Caco-2 (cell line): ENCODE results near the gene RAC3. TPM values are rescaled to one million over a fixed set of nuclear protein-coding genes. Genes with fewer than 3 reads are reported as not detected.

Experiments
- BruUV-seq: library from RNA; stranded (reverse); fragments of 400-500 nt; replicated peaks from 2 replicates; lab custom pipeline; 2021; lab: Mats Ljungman, UMichigan
- CTCF ChIA-PET: fragments of 300-600 bp; sonication (Branson Sonifier 250); formaldehyde crosslinking; loops from one replicate; lab custom pipeline; 2022; ENCODE audit warnings: antibody characterized with exemption; lab: Charles Lee
- POLR2A ChIA-PET: fragments of 300-600 bp; sonication (Branson Sonifier 250); formaldehyde crosslinking; loops from one replicate; lab custom pipeline; 2022; ENCODE audit warnings: antibody characterized with exemption; lab: Charles Lee
- DNase-seq, 2 experiments: peaks; one replicate each; pipeline versions ENCODE4 v3.0.0 to v3.0.0-alpha.2; 2020 to 2022
- H3K27me3 ChIP-seq: replicated peaks from 2 replicates; pipeline ENCODE4 v1.6.0; 2011; ENCODE audit warnings: low read length; ENCODE audit not compliant: control insufficient read depth, insufficient read depth
- H3K36me3 ChIP-seq: 2 replicates; pipeline ENCODE4 v1.5.1; 2011; ENCODE audit warnings: low read length; ENCODE audit not compliant: control insufficient read depth, insufficient read depth
- H3K4me1 ChIP-seq: fragments of 250-450 bp; sonication (Bioruptor Pico); 2 replicates; pipeline ENCODE4 v1.5.1; 2020; ENCODE audit warnings: mild to moderate bottlenecking
- H3K4me3 ChIP-seq: 2 replicates; pipeline ENCODE4 v1.5.1; 2011; ENCODE audit warnings: low read depth, mild to moderate bottlenecking, control low read depth, low read length
- H3K9me3 ChIP-seq: fragments of 250-450 bp; sonication (Bioruptor Pico); 2 replicates; pipeline ENCODE4 v1.5.1; 2020; ENCODE audit warnings: mild to moderate bottlenecking, moderate library complexity
- H3K27ac Mint-ChIP-seq: one replicate; pipeline ENCODE4 v1.8.0; 2022; ENCODE audit warnings: mixed read lengths; ENCODE audit not compliant: unreplicated experiment
- H3K27me3 Mint-ChIP-seq: one replicate; pipeline ENCODE4 v1.8.0; 2022; ENCODE audit warnings: mixed read lengths; ENCODE audit not compliant: insufficient read depth, unreplicated experiment
- H3K36me3 Mint-ChIP-seq: one replicate; pipeline ENCODE4 v1.8.0; 2022; ENCODE audit warnings: mild to moderate bottlenecking, mixed read lengths; ENCODE audit not compliant: insufficient read depth, unreplicated experiment
- H3K4me1 Mint-ChIP-seq: one replicate; pipeline ENCODE4 v1.8.0; 2022; ENCODE audit warnings: low read depth, mixed read lengths; ENCODE audit not compliant: unreplicated experiment
- H3K4me3 Mint-ChIP-seq: one replicate; pipeline ENCODE4 v1.8.0; 2022; ENCODE audit warnings: mild to moderate bottlenecking, moderate library complexity, mixed read lengths; ENCODE audit not compliant: unreplicated experiment
- H3K9me3 Mint-ChIP-seq: one replicate; pipeline ENCODE4 v1.8.0; 2022; ENCODE audit warnings: mixed read lengths; ENCODE audit not compliant: unreplicated experiment
- intact Hi-C: fragments of 100-400 bp; cut with micrococcal nuclease; formaldehyde crosslinking; loops from one replicate; pipeline ENCODE4 v1.10.0; 2022; ENCODE audit not compliant: unreplicated experiment
- total RNA-seq: library from RNA; stranded (reverse); gene quantifications from 2 replicates; pipeline ENCODE4 v1.2.3, GENCODE V29; 2022
- TF ChIP-seq, protein P1 (sequence below), 2 experiments: fragments of 200-600 bp in 1 of 2; IDR thresholded peaks; 1 replicate in 1 of 2; 2 replicates in 1 of 2; pipeline versions ENCODE4 v1.5.1 to v1.8.0; 2011 to 2022; ENCODE audit warnings: antibody characterized with exemption in 1 of 2, control low read depth in 1 of 2, inconsistent platforms in 1 of 2, low read depth in 1 of 2, low read length in 1 of 2, mild to moderate bottlenecking in 1 of 2, moderate library complexity in 1 of 2; ENCODE audit not compliant: insufficient read depth in 1 of 2, severe bottlenecking in 1 of 2, unreplicated experiment in 1 of 2

RAC3 gene
- total RNA-seq, 1 experiment from 2014 or later = 94.5 TPM

DNA sequence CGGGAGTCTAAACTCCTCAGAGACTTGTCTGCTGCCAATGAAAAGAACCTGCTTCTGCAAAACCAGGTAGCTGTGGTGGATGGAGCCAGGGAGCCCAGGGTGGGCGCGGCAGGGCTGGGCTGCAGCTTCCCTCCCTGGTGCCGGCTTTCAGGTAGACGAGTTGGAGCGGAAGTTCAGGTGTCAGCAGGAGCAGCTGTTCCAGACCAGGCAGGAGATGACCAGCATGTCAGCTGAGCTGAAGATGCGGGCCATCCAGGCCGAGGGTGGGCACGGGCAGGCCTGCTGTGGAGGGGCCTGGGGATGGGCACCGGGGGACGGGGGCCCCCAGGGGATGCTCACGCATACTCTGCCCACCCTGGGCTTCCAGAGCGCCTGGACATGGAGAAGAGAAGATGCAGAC is 3.2 kb upstream of the RAC3 start:
- H3K4me3 Mint-ChIP-seq = no peak overlapping the region
- H3K27ac Mint-ChIP-seq = no peak overlapping the region
- H3K36me3 ChIP-seq = peaks cover 2% of the 10 kb centered on the region; the same call in 1 of the 2 replicates
- intact Hi-C loops = no loop called here
- ChIA-PET POLR2A (interaction anchor here (0.6 kb wide), 1 partner anchor 105 kb away, joined by 11 read pairs; no protein-coding TSS in a partner anchor), CTCF (no interaction called here)
- peaks cover 22% of the 10 kb centered on the region for H3K4me1 ChIP-seq
- no peaks in the 10 kb centered on the region for H3K9me3 ChIP-seq
- no TSS peak for BruUV-seq
- H3K27me3 Mint-ChIP-seq = no peaks in the 10 kb centered on the region
- no peak overlapping the region for H3K4me3 ChIP-seq
- H3K9me3 Mint-ChIP-seq = no peaks in the 10 kb centered on the region
- H3K4me1 Mint-ChIP-seq = peaks cover 12% of the 10 kb centered on the region
- TF ChIP-seq, protein P1, sequence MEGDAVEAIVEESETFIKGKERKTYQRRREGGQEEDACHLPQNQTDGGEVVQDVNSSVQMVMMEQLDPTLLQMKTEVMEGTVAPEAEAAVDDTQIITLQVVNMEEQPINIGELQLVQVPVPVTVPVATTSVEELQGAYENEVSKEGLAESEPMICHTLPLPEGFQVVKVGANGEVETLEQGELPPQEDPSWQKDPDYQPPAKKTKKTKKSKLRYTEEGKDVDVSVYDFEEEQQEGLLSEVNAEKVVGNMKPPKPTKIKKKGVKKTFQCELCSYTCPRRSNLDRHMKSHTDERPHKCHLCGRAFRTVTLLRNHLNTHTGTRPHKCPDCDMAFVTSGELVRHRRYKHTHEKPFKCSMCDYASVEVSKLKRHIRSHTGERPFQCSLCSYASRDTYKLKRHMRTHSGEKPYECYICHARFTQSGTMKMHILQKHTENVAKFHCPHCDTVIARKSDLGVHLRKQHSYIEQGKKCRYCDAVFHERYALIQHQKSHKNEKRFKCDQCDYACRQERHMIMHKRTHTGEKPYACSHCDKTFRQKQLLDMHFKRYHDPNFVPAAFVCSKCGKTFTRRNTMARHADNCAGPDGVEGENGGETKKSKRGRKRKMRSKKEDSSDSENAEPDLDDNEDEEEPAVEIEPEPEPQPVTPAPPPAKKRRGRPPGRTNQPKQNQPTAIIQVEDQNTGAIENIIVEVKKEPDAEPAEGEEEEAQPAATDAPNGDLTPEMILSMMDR (IDR thresholded peaks at IDR 0.05; ENCODE audit: insufficient read depth in 1 of 2, low read depth in 1 of 2, low read length in 1 of 2, severe bottlenecking in 1 of 2, unreplicated experiment in 1 of 2) = no peak
- H3K27me3 ChIP-seq = no peaks in the 10 kb centered on the region
- H3K36me3 Mint-ChIP-seq = peaks cover 41% of the 10 kb centered on the region
- DNase-seq = no peak

DNA sequence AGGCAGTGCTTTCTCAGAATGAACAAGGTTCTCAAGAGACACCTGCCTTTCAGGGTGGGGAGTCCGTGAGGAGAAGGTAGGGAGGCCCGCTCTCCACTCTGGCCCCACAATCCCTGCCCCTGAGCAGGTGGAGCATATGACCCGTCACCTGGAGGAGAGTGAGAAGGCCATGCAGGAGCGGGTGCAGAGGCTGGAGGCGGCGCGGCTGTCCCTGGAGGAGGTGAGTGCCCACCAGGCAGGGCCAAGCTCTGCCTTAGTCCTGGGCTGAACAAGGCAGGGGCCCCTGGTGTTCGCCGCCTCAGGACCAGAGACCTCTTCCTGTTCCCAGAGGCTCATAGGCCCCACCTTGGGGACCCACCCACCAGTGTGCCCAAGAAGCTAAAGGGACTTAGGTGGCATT is 2.5 kb upstream of the RAC3 start:
- no peaks in the 10 kb centered on the region for H3K9me3 ChIP-seq
- Mint-ChIP-seq H3K9me3 (no peaks in the 10 kb centered on the region), H3K4me1 (peaks cover 12% of the 10 kb centered on the region), H3K4me3 (peak overlapping the region; percentile 85), H3K27me3 (no peaks in the 10 kb centered on the region), H3K27ac (no peak overlapping the region), H3K36me3 (peaks cover 40% of the 10 kb centered on the region)
- no TSS peak for BruUV-seq
- CTCF ChIA-PET = no interaction called here
- peaks cover 21% of the 10 kb centered on the region for H3K4me1 ChIP-seq
- H3K4me3 ChIP-seq = no peak overlapping the region
- TF ChIP-seq, protein P1 (IDR thresholded peaks at IDR 0.05; ENCODE audit: insufficient read depth in 1 of 2, low read depth in 1 of 2, low read length in 1 of 2, severe bottlenecking in 1 of 2, unreplicated experiment in 1 of 2) = no peak
- no peaks in the 10 kb centered on the region for H3K27me3 ChIP-seq
- POLR2A ChIA-PET = no interaction called here
- intact Hi-C loops = no loop called here
- DNase-seq = no peak
- H3K36me3 ChIP-seq = peaks cover 2% of the 10 kb centered on the region; the same call in 1 of the 2 replicates

DNA sequence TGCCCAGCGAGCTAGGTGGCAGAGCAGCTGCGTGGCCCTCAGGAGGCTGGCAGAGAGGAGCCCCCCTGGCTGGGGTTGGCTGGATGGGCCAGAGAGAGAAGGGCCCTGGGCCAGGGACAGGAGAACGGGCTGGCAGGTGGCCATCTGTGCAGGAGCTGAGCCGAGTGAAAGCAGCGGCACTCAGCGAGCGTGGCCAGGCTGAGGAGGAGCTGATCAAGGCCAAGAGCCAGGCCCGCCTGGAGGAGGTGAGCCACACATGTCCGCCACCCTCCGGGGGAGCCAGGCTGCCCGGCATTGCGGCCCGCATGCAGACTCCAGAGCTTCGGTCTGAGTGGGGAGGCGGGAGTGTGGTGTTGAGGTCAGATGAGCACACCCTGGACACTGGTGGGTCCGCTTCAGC is 2.1 kb upstream of the RAC3 start:
- Histone ChIP-seq H3K36me3 (peaks cover 2% of the 10 kb centered on the region; the same call in 1 of the 2 replicates), H3K27me3 (no peaks in the 10 kb centered on the region), H3K4me1 (peaks cover 17% of the 10 kb centered on the region), H3K9me3 (no peaks in the 10 kb centered on the region), H3K4me3 (no peak overlapping the region)
- peak overlapping the region; percentile 85 for H3K4me3 Mint-ChIP-seq
- intact Hi-C loops = no loop called here
- no TSS peak for BruUV-seq
- H3K9me3 Mint-ChIP-seq = no peaks in the 10 kb centered on the region
- peaks cover 12% of the 10 kb centered on the region for H3K4me1 Mint-ChIP-seq
- TF ChIP-seq, protein P1 (IDR thresholded peaks at IDR 0.05; ENCODE audit: insufficient read depth in 1 of 2, low read depth in 1 of 2, low read length in 1 of 2, severe bottlenecking in 1 of 2, unreplicated experiment in 1 of 2) = no peak
- DNase-seq = no peak
- H3K27ac Mint-ChIP-seq = peak overlapping the region; percentile 26
- ChIA-PET POLR2A (no interaction called here), CTCF (interaction anchor here (1.2 to 2.7 kb wide), 3 partner anchors 8 to 75 kb away, joined by 3 to 36 read pairs (median 17); partner anchors contain the start of genes CENPX and LRRC45)
- no peaks in the 10 kb centered on the region for H3K27me3 Mint-ChIP-seq
- peaks cover 35% of the 10 kb centered on the region for H3K36me3 Mint-ChIP-seq
